Neuron (in vitro differentiated cells): ENCODE measurements around the gene RNPS1.

ENCODE experiments used
- H2AFZ ChIP-seq: one replicate; pipeline ENCODE4 v1.6.1; 2013; ENCODE audit warnings: low read depth, mild to moderate bottlenecking, inconsistent platforms, low read length, moderate library complexity
- H3K27me3 ChIP-seq: one replicate; pipeline ENCODE4 v1.6.1; 2013; ENCODE audit warnings: low read length; ENCODE audit not compliant: insufficient read depth
- H3K36me3 ChIP-seq: one replicate; pipeline ENCODE4 v1.6.1; 2013; ENCODE audit warnings: low read length; ENCODE audit not compliant: insufficient read depth
- H3K4me1 ChIP-seq: one replicate; pipeline ENCODE4 v1.6.1; 2013; ENCODE audit warnings: low read length; ENCODE audit not compliant: insufficient read depth
- H3K4me3 ChIP-seq: 2 replicates; pipeline ENCODE4 v1.5.1; 2013; ENCODE audit warnings: mild to moderate bottlenecking, low read length, moderate library complexity
- H3K9me3 ChIP-seq: one replicate; pipeline ENCODE4 v1.6.1; 2013; ENCODE audit warnings: low read length

The RNPS1 gene

DNA sequence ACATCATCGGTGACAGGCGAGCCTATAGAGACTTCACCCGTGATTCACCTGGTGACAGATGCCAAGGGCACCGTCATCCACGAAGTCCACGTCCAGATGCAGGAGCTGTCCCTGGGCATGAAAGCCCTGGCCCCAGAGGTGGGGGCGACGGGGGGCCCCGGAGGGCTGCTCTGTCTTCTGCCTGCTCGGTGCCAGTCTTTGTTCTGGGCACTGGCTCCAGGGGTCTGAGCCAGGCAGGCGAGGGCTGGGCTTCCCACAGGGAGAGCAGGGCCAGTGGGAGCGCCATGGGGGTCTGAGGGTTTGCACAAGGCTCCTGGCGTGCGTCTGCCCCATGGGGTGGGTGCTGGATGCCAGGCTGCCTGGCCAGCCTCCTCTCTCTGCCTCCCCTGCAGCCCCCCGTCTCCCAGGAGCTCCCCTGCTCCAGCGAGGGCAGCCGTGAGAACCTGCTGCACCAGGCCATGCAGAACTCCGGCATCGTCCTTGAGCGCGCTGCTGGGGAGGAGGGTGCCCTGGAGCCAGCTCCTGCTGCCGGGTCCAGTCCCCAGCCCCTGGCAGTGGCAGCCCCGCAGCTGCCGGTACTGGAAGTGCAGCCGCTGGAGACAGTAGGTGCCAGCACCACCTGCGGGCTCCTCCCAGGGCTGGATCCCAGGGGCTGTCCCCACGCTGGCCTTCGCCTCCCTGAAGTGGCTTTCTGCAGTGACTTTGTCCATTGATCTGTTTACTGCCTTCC lies 34.7 kb downstream of the RNPS1 start:
- Histone ChIP-seq H3K27me3 (no peaks in the 10 kb centered on the region), H3K36me3 (peaks cover 74% of the 10 kb centered on the region), H3K4me1 (no peaks in the 10 kb centered on the region), H2AFZ (no peak overlapping the region), H3K9me3 (no peaks in the 10 kb centered on the region), H3K4me3 (no peak overlapping the region)

DNA sequence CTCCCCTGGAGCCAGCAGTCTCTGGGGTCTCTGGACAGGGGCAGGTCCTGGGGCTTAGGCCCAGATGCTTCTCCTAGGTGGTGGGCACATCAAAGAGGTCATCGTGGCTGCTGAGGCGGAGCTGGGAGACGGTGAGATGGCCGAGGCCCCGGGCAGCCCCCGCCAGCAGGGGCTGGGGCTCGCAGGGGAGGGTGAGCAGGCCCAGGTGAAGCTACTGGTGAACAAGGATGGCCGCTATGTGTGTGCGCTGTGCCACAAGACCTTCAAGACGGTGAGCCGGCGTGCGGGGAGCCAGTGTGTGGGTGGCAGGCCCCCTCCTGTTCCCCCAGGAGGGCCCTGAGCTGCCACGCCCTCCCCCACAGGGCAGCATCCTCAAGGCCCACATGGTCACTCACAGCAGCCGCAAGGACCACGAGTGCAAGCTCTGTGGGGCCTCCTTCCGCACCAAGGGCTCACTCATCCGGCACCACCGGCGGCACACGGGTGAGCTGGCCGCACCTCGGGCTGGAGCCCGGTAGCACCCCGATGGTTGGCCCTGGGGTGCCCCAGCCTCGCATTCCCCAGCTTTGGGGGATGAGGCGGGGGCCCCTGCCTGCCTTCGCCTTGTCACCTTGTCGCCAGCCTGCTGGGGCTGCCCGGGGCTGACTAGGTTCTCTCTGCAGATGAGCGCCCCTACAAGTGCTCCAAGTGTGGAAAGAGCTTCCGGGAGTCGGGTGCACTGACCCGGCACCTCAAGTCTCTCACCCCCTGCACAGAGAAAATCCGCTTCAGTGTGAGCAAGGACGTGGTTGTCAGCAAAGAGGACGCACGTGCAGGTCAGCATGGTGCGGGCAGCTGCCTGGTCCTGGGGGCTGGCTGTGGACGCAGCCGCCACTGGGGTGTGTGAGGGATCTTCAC lies 35.6 kb downstream of the RNPS1 start:
- Histone ChIP-seq H3K27me3 (no peaks in the 10 kb centered on the region), H3K4me1 (no peaks in the 10 kb centered on the region), H2AFZ (no peak overlapping the region), H3K4me3 (no peak overlapping the region), H3K9me3 (no peaks in the 10 kb centered on the region), H3K36me3 (peaks cover 76% of the 10 kb centered on the region)

DNA sequence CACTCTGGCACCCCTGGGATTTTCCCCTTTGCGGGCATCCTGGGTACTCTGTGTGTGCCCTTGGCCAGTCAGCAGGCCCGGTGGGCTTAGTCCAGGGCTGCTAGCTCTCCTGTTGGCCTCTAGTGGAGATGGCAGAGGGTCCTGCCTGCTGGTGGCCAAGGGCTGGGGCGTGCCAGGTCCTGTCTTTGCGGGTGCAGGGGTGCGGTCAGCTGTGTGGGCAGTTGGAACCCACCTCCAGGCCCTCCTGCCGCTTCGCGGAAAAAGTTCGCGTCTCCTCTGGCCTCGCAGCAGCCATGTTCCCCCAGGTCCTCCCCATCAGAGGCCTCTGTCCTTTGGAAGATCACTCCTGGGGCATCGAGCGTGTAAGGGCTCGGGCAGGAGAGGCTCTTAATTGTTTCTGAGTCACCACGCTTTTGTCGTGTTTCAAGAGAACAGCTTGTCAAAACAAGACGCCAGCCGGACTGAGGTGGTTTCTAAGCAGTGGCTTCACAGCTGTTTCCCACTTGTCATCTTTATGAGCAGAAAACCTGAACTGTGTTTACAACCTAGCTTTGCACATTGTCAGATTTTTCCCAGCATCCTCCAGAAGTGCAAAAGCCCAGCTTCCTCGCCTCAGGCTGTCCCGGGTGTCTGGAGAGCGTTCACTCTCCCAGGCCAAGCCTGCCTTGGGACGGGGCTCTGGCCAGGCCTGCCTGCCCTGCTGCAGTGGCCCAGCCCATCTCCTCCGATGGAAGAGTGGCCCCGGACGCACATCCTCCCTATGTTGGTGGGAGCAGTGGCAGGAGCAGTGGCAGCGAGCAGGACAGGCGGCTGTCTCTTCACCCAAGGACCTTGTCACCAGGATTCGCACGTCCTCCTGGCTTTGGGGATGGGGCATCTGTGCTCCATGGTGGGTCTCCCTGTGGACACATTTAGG lies 36.7 kb downstream of the RNPS1 start:
- no peaks in the 10 kb centered on the region for H3K4me1 ChIP-seq
- no peaks in the 10 kb centered on the region for H3K27me3 ChIP-seq
- H3K9me3 ChIP-seq, result no peaks in the 10 kb centered on the region
- H3K4me3 ChIP-seq, result no peak overlapping the region
- H3K36me3 ChIP-seq, result peaks cover 85% of the 10 kb centered on the region
- no peak overlapping the region for H2AFZ ChIP-seq

DNA sequence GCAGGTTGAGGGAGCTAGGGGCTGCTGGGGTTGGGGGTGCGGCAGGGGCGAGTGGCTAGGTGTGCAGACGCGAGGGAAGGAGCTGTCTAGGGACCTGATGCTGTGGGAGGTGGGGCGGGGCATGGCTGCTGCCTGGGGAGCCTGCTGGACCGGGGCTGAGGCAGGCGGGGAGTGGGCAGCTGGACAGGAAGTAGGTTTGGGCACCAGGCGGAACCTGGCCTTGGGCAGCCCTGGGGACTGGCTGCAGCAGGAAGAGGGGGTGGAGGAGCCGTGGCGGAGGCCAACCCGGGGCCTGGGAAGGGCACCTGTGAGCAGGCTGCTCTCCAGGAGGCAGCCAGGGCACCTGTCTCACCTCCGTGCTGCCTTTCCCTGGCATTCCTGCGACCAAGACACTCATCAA lies 37.5 kb downstream of the RNPS1 start:
- H3K9me3 ChIP-seq, result no peaks in the 10 kb centered on the region
- H2AFZ ChIP-seq, result no peak overlapping the region
- peaks cover 82% of the 10 kb centered on the region for H3K36me3 ChIP-seq
- no peaks in the 10 kb centered on the region for H3K4me1 ChIP-seq
- no peaks in the 10 kb centered on the region for H3K27me3 ChIP-seq
- H3K4me3 ChIP-seq, result no peak overlapping the region

DNA sequence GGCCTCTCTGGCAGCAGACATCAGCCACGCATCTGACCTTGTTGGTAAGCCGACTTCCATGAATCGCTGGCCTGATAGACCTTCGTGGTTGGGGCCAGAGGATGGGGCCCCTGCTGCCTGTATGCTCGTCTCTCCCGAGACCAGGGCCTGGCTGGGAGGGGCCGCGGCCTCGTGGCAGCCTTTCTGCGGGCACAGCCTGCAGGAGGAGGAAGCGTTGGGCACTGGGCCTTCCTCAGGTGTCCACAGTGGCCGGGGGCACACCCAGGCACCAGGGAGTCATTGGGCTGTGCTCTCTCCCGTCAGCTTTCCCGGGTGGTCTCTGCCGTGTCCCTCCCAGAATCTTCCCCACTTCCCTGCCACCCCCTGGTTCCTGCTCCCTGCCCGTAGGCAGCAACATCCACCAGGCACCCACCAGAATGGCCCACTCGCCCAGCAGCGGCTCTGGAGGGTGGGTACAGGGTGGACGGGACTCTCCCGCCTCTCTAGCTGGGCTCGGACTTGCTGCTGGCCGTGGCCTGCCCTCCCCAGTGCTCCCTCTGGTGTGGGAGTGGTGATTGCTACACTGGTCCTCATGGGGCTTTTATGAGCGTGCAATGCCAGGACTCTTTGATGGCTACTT lies 38.2 kb downstream of the RNPS1 start:
- H2AFZ ChIP-seq, result no peak overlapping the region
- no peaks in the 10 kb centered on the region for H3K27me3 ChIP-seq
- H3K36me3 ChIP-seq, result peaks cover 77% of the 10 kb centered on the region
- H3K9me3 ChIP-seq, result no peaks in the 10 kb centered on the region
- H3K4me3 ChIP-seq, result no peak overlapping the region
- peaks cover 4% of the 10 kb centered on the region for H3K4me1 ChIP-seq

DNA sequence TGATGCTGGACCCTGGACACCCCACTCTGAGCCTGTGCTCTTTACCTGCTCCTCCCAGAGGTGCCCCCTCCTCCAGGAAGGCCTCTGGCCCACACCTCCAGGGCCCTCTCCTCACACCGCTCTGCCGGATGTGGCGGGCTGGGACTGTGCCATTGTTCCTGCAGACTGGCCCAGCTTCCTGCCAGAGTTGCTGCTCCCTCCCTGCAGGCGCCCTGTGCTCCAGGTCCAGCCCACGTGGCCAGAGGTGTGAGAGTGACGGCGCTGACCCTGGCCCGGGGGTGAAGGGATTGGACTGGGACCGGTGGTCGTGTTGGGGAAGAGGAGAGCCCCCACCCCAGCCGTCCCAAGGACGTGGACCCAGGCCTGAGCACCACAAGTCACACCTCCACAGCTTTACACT lies 38.8 kb downstream of the RNPS1 start:
- no peaks in the 10 kb centered on the region for H3K9me3 ChIP-seq
- H3K4me3 ChIP-seq, result no peak overlapping the region
- H3K36me3 ChIP-seq, result peaks cover 70% of the 10 kb centered on the region
- no peak overlapping the region for H2AFZ ChIP-seq
- no peaks in the 10 kb centered on the region for H3K27me3 ChIP-seq
- peaks cover 11% of the 10 kb centered on the region for H3K4me1 ChIP-seq

DNA sequence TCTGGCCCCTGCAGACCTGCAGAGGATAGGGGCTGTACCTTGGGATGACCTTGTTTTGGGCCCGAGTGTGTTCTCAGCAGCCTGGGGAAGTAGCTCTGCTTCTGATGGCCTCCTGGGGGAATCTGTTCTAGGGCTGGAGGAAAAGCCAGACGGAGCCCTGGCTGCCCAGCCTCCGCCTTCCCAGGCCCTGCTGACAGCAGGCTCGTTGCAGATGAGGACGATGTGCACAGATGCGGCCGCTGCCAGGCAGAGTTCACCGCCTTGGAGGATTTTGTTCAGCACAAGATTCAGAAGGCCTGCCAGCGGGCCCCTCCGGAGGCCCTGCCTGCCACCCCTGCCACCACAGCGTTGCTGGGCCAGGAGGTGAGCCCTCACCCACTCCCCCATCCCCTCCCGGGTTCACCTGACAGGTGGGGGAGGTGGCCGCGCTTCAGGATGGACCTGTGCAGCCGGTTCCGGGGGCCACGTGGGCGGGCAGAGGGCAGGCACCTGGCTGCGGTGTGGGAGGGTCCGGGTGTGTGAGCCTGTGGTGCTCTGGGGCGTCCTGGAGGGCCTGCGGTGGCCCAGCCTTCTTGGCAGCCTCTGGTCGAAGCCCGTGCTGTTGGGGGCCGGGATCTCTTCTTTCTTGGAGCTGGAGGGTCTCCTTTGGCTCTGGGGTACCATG lies 39.6 kb downstream of the RNPS1 start:
- H3K9me3 ChIP-seq, result no peaks in the 10 kb centered on the region
- H3K4me3 ChIP-seq, result no peak overlapping the region
- peaks cover 12% of the 10 kb centered on the region for H3K4me1 ChIP-seq
- peaks cover 62% of the 10 kb centered on the region for H3K36me3 ChIP-seq
- no peak overlapping the region for H2AFZ ChIP-seq
- H3K27me3 ChIP-seq, result no peaks in the 10 kb centered on the region

DNA sequence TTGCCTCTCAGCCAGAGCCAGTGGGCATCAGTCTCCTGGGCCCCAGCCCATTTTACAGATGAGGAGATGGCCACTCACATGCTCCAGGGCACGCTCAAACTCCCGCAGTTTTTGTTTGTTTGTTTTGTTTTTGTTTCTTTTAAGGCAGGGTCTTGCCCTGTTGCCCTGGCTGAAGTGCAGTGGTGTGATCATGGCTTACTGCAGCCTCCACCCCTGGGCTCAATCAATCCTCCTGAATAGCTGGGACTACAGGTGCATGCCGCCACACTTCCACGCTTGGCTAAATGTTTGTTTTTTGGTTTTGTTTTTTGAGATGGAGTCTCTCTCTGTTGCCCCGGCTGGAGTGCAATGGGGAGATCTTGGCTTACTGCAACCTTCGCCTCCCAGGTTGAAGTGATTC lies 41.0 kb downstream of the RNPS1 start:
- Histone ChIP-seq H2AFZ (no peak overlapping the region), H3K27me3 (no peaks in the 10 kb centered on the region), H3K36me3 (peaks cover 50% of the 10 kb centered on the region), H3K4me3 (no peak overlapping the region), H3K4me1 (peaks cover 12% of the 10 kb centered on the region), H3K9me3 (no peaks in the 10 kb centered on the region)

DNA sequence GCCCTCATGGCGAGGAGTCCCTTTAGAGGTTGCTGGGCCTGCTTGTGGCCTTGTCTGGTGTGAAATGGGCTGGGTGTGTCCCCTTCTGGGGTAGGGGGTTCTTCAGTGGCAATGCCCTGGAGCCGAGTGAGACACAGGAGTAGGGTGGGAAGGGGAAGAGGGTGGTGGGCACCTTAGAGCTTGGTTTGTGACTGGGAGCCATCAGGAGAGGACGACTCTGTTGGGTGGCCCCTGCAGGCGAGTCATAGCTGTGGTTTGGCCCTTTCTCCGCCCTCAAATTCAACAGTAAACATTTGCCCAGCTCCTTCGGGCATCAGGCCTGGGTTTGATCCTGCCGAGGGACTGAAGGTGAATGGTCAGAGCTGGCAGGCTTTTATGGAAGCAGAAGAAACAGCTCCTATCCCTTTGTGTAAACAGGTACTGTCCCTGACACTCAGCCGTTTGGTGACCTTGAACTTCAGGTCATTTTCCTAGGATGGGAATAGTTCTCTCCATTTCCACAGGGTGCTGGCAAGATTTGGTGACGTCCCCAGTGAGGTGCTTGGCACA lies 41.6 kb downstream of the RNPS1 start:
- H3K4me1 ChIP-seq, result peaks cover 12% of the 10 kb centered on the region
- H3K36me3 ChIP-seq, result peaks cover 44% of the 10 kb centered on the region
- H2AFZ ChIP-seq, result no peak overlapping the region
- no peaks in the 10 kb centered on the region for H3K9me3 ChIP-seq
- H3K4me3 ChIP-seq, result no peak overlapping the region
- H3K27me3 ChIP-seq, result no peaks in the 10 kb centered on the region

DNA sequence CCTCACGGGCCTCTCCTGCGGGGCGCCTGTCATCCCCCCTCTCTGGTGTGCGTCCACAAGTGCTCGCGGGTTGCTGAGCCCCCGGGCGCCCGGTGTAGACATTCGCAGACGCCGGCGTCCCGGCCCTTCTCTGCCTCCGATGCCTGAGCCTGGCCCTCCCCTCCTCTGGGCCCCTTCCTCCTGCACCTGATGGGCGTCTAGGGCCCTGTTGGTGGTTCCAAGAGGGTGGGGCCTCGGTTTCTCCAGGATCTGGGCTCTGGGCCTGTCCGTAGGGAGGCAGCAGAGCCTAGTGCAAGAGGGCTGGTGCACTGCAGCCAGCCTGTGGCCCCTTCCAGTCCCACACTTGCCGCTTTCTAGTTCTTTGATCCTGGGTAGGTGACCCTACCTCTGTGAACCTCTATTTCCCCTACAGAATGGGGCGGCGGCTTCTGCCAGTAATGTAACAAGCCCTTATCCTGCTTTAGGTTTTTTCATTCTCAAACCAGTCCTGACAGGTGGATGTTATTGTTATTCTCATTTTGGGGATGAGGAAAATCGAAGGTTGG lies 43.9 kb downstream of the RNPS1 start:
- peaks cover 12% of the 10 kb centered on the region for H3K4me1 ChIP-seq
- peak overlapping the region; percentile 86 for H3K4me3 ChIP-seq
- H2AFZ ChIP-seq, result peak overlapping the region; percentile 38

DNA sequence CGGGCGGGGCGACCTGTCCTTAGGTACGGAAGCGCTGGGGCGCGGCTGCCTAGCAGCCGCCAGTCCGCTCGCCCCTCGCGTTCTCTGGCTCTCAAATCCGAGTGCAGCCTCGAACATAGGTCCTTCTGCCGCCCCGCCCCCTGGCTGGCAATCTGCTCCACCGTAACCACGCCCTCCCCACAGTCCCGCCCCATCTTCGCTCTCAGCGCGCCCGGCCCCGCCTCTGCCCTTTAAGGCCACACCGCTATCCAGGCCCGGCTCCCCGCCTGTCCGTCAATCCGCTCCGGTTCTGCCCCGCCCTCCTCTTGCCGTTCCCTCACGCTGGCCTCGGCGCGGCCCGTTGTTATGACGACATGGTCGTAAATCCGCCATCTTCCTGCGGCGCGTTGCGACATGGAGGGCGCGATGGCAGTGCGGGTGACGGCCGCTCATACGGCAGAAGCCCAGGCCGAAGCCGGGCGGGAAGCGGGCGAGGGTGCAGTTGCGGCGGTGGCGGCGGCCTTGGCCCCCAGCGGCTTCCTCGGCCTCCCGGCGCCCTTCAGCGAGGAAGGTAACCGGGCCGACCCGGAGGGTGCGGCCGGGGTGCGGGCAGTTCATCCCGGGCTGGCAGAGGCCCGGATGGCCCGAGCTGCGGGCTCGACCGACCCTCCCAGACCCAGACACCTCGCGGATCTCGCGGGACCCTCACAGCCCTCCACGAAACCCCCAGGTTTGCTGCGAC lies 44.5 kb downstream of the RNPS1 start, which contains the start of gene E4F1:
TSS of gene E4F1 (plus strand) at position 371 of the 721 bp plus-strand sequence. CDS start at position 394, 23 bp downstream.
- peaks cover 16% of the 10 kb centered on the region for H3K36me3 ChIP-seq
- H3K4me3 ChIP-seq, result peak within 1 kb of the TSS; percentile 86
- H3K4me1 ChIP-seq, result peaks cover 12% of the 10 kb centered on the region
- peak within 1 kb of the TSS; percentile 38 for H2AFZ ChIP-seq
- H3K27me3 ChIP-seq, result no peaks in the 10 kb centered on the region
- no peaks in the 10 kb centered on the region for H3K9me3 ChIP-seq

More for the DNA sequence above, 43.9 kb downstream of the RNPS1 start:
- H3K9me3 ChIP-seq, result no peaks in the 10 kb centered on the region
- no peaks in the 10 kb centered on the region for H3K27me3 ChIP-seq
- peaks cover 23% of the 10 kb centered on the region for H3K36me3 ChIP-seq
